Trophoblast cell (in vitro differentiated cells and primary cell): Measurements from ENCODE around the gene SRP14.

ENCODE experiments used
- DNase-seq, 2 donors: peaks; one replicate each; pipeline ENCODE4 v3.0.0-alpha.2; 2016
- H2AFZ ChIP-seq: 2 replicates; pipeline ENCODE4 v1.6.1; 2013; ENCODE audit warnings: low read length, moderate library complexity, mild to moderate bottlenecking; ENCODE audit not compliant: insufficient read depth, poor library complexity
- H2AK5ac ChIP-seq: 2 replicates; pipeline ENCODE4 v1.6.1; 2013; ENCODE audit warnings: mild to moderate bottlenecking, low read length
- H2BK120ac ChIP-seq: 2 replicates; pipeline ENCODE4 v1.6.1; 2013; ENCODE audit warnings: low read length, mild to moderate bottlenecking, moderate library complexity; ENCODE audit not compliant: insufficient read depth, poor library complexity
- H2BK12ac ChIP-seq: 2 replicates; pipeline ENCODE4 v1.6.1; 2013; ENCODE audit warnings: mild to moderate bottlenecking, low read length, moderate library complexity
- H2BK5ac ChIP-seq: 2 replicates; pipeline ENCODE4 v1.6.1; 2013; ENCODE audit warnings: low read length, low read depth, moderate library complexity, mild to moderate bottlenecking; ENCODE audit not compliant: poor library complexity
- H3K14ac ChIP-seq: 2 replicates; pipeline ENCODE4 v1.6.1; 2013; ENCODE audit warnings: mild to moderate bottlenecking, low read length
- H3K18ac ChIP-seq: 2 replicates; pipeline ENCODE4 v1.6.1; 2013; ENCODE audit warnings: mild to moderate bottlenecking, low read length
- H3K23ac ChIP-seq: 2 replicates; pipeline ENCODE4 v1.6.1; 2013; ENCODE audit warnings: low read length
- H3K27ac ChIP-seq: 2 replicates; pipeline ENCODE4 v1.5.1; 2013; ENCODE audit warnings: low read depth, mild to moderate bottlenecking, inconsistent platforms, low read length, moderate library complexity
- H3K27me3 ChIP-seq: 2 replicates; pipeline ENCODE4 v1.6.1; 2013; ENCODE audit warnings: inconsistent platforms, mild to moderate bottlenecking, low read length, moderate library complexity; ENCODE audit not compliant: insufficient read depth
- H3K36me3 ChIP-seq, 2 experiments: 1 replicate in 1 of 2; 2 replicates in 1 of 2; pipeline ENCODE4 v1.6.1; 2013; ENCODE audit warnings: low read length in 2 of 2, mild to moderate bottlenecking in 2 of 2, moderate library complexity in 1 of 2; ENCODE audit not compliant: insufficient read depth in 2 of 2, control insufficient read depth in 1 of 2
- H3K4ac ChIP-seq: 2 replicates; pipeline ENCODE4 v1.6.1; 2013; ENCODE audit warnings: low read depth, mild to moderate bottlenecking, low read length, moderate library complexity
- H3K4me1 ChIP-seq, 2 experiments: 1 replicate in 1 of 2; 2 replicates in 1 of 2; pipeline ENCODE4 v1.6.1; 2013; ENCODE audit warnings: low read length in 2 of 2, mild to moderate bottlenecking in 2 of 2, moderate library complexity in 1 of 2; ENCODE audit not compliant: insufficient read depth in 2 of 2, control insufficient read depth in 1 of 2
- H3K4me2 ChIP-seq: 2 replicates; pipeline ENCODE4 v1.6.1; 2013; ENCODE audit warnings: inconsistent platforms, mild to moderate bottlenecking, low read length, moderate library complexity
- H3K4me3 ChIP-seq: 2 replicates; pipeline ENCODE4 v1.5.1; 2013; ENCODE audit warnings: mild to moderate bottlenecking, low read depth, low read length, inconsistent platforms
- H3K79me1 ChIP-seq: one replicate; pipeline ENCODE4 v1.6.1; 2013; ENCODE audit warnings: low read length
- H3K79me2 ChIP-seq: 2 replicates; pipeline ENCODE4 v1.6.1; 2013; ENCODE audit warnings: low read length, mild to moderate bottlenecking; ENCODE audit not compliant: control insufficient read depth, insufficient read depth, poor library complexity
- H3K9ac ChIP-seq: 2 replicates; pipeline ENCODE4 v1.6.1; 2013; ENCODE audit warnings: mild to moderate bottlenecking, low read length
- H3K9me3 ChIP-seq: 2 replicates; pipeline ENCODE4 v1.6.1; 2013; ENCODE audit warnings: low read depth, mild to moderate bottlenecking, control low read depth, inconsistent platforms, low read length; ENCODE audit not compliant: insufficient read depth
- H4K12ac ChIP-seq: 2 replicates; pipeline ENCODE4 v1.6.1; 2013; ENCODE audit warnings: low read depth, mild to moderate bottlenecking, low read length, moderate library complexity
- H4K8ac ChIP-seq: 2 replicates; pipeline ENCODE4 v1.6.1; 2013; ENCODE audit warnings: low read depth, mild to moderate bottlenecking, low read length, moderate library complexity
- H4K91ac ChIP-seq: one replicate; pipeline ENCODE4 v1.6.1; 2013; ENCODE audit warnings: low read depth, mild to moderate bottlenecking, low read length, moderate library complexity
- WGBS: extraction: QIAGEN DNeasy Blood & Tissue Kit; methylation state at CpG from one replicate; pipeline ENCODE4 v1.1.7; 2013; ENCODE audit warnings: missing lambda C conversion rate; ENCODE audit not compliant: insufficient read length, insufficient coverage; ENCODE audit errors: extremely low coverage; 5-methylcytosine and 5-hydroxymethylcytosine counted together

SRP14 gene

GRCh38 chr15:40053079-40053830 is 14.3 kb upstream of the SRP14 start:
- no peak overlapping the region for H4K8ac ChIP-seq
- peak overlapping the region; percentile 16 for H2BK12ac ChIP-seq
- no peak overlapping the region for H4K91ac ChIP-seq
- no peak overlapping the region for H4K12ac ChIP-seq
- H3K27ac ChIP-seq, result no peak overlapping the region
- no peaks in the 10 kb centered on the region for H3K27me3 ChIP-seq
- no peak overlapping the region for H3K4me3 ChIP-seq
- H2AFZ ChIP-seq, result no peak overlapping the region
- WGBS, result no CpG with 5 or more reads among the region's 12 CpGs
- peaks cover 25% of the 10 kb centered on the region for H3K79me1 ChIP-seq
- H3K36me3 ChIP-seq, result no peaks in the 10 kb centered on the region
- no peak overlapping the region for H3K4me2 ChIP-seq
- peak overlapping the region; percentile 13 for H3K18ac ChIP-seq
- H2BK120ac ChIP-seq, result no peak overlapping the region
- H3K9ac ChIP-seq, result no peak overlapping the region
- peaks cover 34 to 45% of the 10 kb centered on the region in 2 experiments for H3K4me1 ChIP-seq
- H2AK5ac ChIP-seq, result no peak overlapping the region
- no peak overlapping the region for H2BK5ac ChIP-seq
- no peak overlapping the region for H3K23ac ChIP-seq
- peaks cover 6% of the 10 kb centered on the region for H3K9me3 ChIP-seq
- peak in 1 of 2 donors; percentile 9 for DNase-seq
- no peak overlapping the region for H3K14ac ChIP-seq
- H3K79me2 ChIP-seq, result no peaks in the 10 kb centered on the region
- H3K4ac ChIP-seq, result no peak overlapping the region

GRCh38 chr15:40052604-40053003 is 13.6 kb upstream of the SRP14 start:
- DNase-seq, result no peak
- Histone ChIP-seq H4K8ac (no peak overlapping the region), H3K79me1 (peaks cover 29% of the 10 kb centered on the region), H2BK5ac (no peak overlapping the region), H3K4ac (no peak overlapping the region), H3K27me3 (no peaks in the 10 kb centered on the region), H2AFZ (no peak overlapping the region), H2BK120ac (no peak overlapping the region), H3K79me2 (no peaks in the 10 kb centered on the region), H3K4me1 (peaks cover 41 to 52% of the 10 kb centered on the region in 2 experiments), H3K9me3 (peaks cover 6% of the 10 kb centered on the region), H3K36me3 (no peaks in the 10 kb centered on the region), H4K12ac (no peak overlapping the region), H2AK5ac (peak overlapping the region; percentile 44), H2BK12ac (peak overlapping the region; percentile 16), H3K4me2 (no peak overlapping the region), H3K9ac (no peak overlapping the region), H3K4me3 (no peak overlapping the region), H3K23ac (no peak overlapping the region), H3K18ac (no peak overlapping the region), H3K27ac (no peak overlapping the region), H4K91ac (no peak overlapping the region), H3K14ac (no peak overlapping the region)
- WGBS, result no CpG with 5 or more reads among the region's 6 CpGs

- Histone ChIP-seq H2BK120ac (no peak overlapping the region), H3K4me2 (no peak overlapping the region), H3K36me3 (no peaks in the 10 kb centered on the region), H3K4ac (no peak overlapping the region), H3K4me3 (no peak overlapping the region), H2BK12ac (peak overlapping the region; percentile 5), H3K79me1 (peaks cover 34% of the 10 kb centered on the region), H3K18ac (no peak overlapping the region), H3K79me2 (no peaks in the 10 kb centered on the region), H3K27me3 (no peaks in the 10 kb centered on the region), H4K91ac (no peak overlapping the region), H3K4me1 (peaks cover 47 to 58% of the 10 kb centered on the region in 2 experiments), H3K23ac (no peak overlapping the region), H3K9ac (no peak overlapping the region), H2AFZ (no peak overlapping the region), H4K12ac (no peak overlapping the region), H3K27ac (no peak overlapping the region), H2AK5ac (no peak overlapping the region), H3K9me3 (peaks cover 6% of the 10 kb centered on the region), H3K14ac (no peak overlapping the region), H4K8ac (no peak overlapping the region), H2BK5ac (no peak overlapping the region)
- no CpG with 5 or more reads among the region's 11 CpGs for WGBS
- peak; percentile 40 to 82 for DNase-seq
These were observed 12.8 kb upstream of the SRP14 start for GRCh38 chr15:40051616-40052415.

- WGBS, result 100% methylated on average over 2 of the region's 12 CpGs
- H3K79me1 ChIP-seq, result peaks cover 30% of the 10 kb centered on the region
- H2BK120ac ChIP-seq, result no peak overlapping the region
- no peak overlapping the region for H3K4ac ChIP-seq
- no peak overlapping the region for H3K4me2 ChIP-seq
- H3K14ac ChIP-seq, result no peak overlapping the region
- no peak overlapping the region for H3K27ac ChIP-seq
- H3K79me2 ChIP-seq, result no peaks in the 10 kb centered on the region
- peak overlapping the region; percentile 39 for H2AK5ac ChIP-seq
- H3K18ac ChIP-seq, result no peak overlapping the region
- H3K4me3 ChIP-seq, result peak overlapping the region; percentile 58
- no peak for DNase-seq
- no peaks in the 10 kb centered on the region for H3K27me3 ChIP-seq
- H2AFZ ChIP-seq, result no peak overlapping the region
- no peak overlapping the region for H4K8ac ChIP-seq
- peaks cover 46 to 54% of the 10 kb centered on the region in 2 experiments for H3K4me1 ChIP-seq
- no peaks in the 10 kb centered on the region for H3K36me3 ChIP-seq
- peak overlapping the region; percentile 3 for H4K91ac ChIP-seq
- no peak overlapping the region for H3K23ac ChIP-seq
- H3K9me3 ChIP-seq, result peaks cover 6% of the 10 kb centered on the region
- no peak overlapping the region for H4K12ac ChIP-seq
- H2BK12ac ChIP-seq, result no peak overlapping the region
- no peak overlapping the region for H3K9ac ChIP-seq
- H2BK5ac ChIP-seq, result no peak overlapping the region
These were observed 11.9 kb upstream of the SRP14 start for GRCh38 chr15:40050788-40051470.
